MM.1S (cell line): ENCODE data around the gene THAP7.

Source experiments
- DNase-seq: peaks from one replicate; pipeline ENCODE4 v3.0.0-alpha.2; 2015
- H2AFZ ChIP-seq: fragments of 300-600 bp; sonication (generic); 2 replicates; pipeline ENCODE4 v1.6.0; 2016; ENCODE audit warnings: antibody characterized with exemption, low read length
- H3F3A ChIP-seq: fragments of 300-600 bp; sonication (generic); 2 replicates; pipeline ENCODE4 v1.6.1; 2016; ENCODE audit warnings: mild to moderate bottlenecking, antibody characterized with exemption, low read length, moderate library complexity, mixed read lengths; ENCODE audit not compliant: insufficient read depth
- H3K27ac ChIP-seq: fragments of 300-600 bp; sonication (generic); 2 replicates; pipeline ENCODE4 v1.5.1; 2016; ENCODE audit warnings: mild to moderate bottlenecking, low read length
- H3K27me3 ChIP-seq: fragments of 300-600 bp; sonication (generic); replicated peaks from 2 replicates; pipeline ENCODE4 v1.6.0; 2016; ENCODE audit warnings: low read length; ENCODE audit not compliant: insufficient read depth
- H3K36me3 ChIP-seq: fragments of 300-600 bp; sonication (generic); replicated peaks from 2 replicates; pipeline ENCODE4 v1.6.1; 2016; ENCODE audit warnings: mild to moderate bottlenecking, low read length, mixed read lengths; ENCODE audit not compliant: insufficient read depth
- H3K4me1 ChIP-seq: fragments of 300-600 bp; sonication (generic); 2 replicates; pipeline ENCODE4 v1.6.1; 2016; ENCODE audit warnings: low read length, mixed read lengths
- H3K4me2 ChIP-seq: fragments of 300-600 bp; sonication (generic); 2 replicates; pipeline ENCODE4 v1.6.0; 2016; ENCODE audit warnings: low read depth, low read length
- H3K4me3 ChIP-seq: fragments of 300-600 bp; sonication (generic); 2 replicates; pipeline ENCODE4 v1.5.1; 2016; ENCODE audit warnings: low read length, mixed read lengths
- H3K79me2 ChIP-seq: fragments of 300-600 bp; sonication (generic); 2 replicates; pipeline ENCODE4 v1.6.1; 2016; ENCODE audit warnings: mixed run types, low read length, mixed read lengths
- H3K9ac ChIP-seq: fragments of 300-600 bp; sonication (generic); 2 replicates; pipeline ENCODE4 v1.6.1; 2016; ENCODE audit warnings: low read length, mixed read lengths
- H3K9me2 ChIP-seq: fragments of 300-600 bp; sonication (generic); replicated peaks from 2 replicates; pipeline ENCODE4 v1.6.1; 2016; ENCODE audit warnings: mild to moderate bottlenecking, low read length, mixed read lengths; ENCODE audit not compliant: insufficient read depth
- H3K9me3 ChIP-seq: fragments of 300-600 bp; sonication (generic); replicated peaks from 2 replicates; pipeline ENCODE4 v1.6.1; 2016; ENCODE audit warnings: mild to moderate bottlenecking, low read length, mixed read lengths; ENCODE audit not compliant: insufficient read depth
- H4K20me1 ChIP-seq: fragments of 300-600 bp; sonication (generic); 2 replicates; pipeline ENCODE4 v1.6.1; 2016; ENCODE audit warnings: mild to moderate bottlenecking, low read length, moderate library complexity, mixed read lengths; ENCODE audit not compliant: insufficient read depth
- CTCF ChIP-seq: fragments of 300-600 bp; sonication (generic); IDR thresholded peaks from 2 replicates; pipeline ENCODE4 v1.5.1; 2016; ENCODE audit warnings: antibody characterized with exemption, low read length, mixed read lengths
- EZH2 ChIP-seq: fragments of 300-600 bp; sonication (generic); optimal IDR thresholded peaks from 2 replicates; pipeline ENCODE3; 2017; ENCODE audit warnings: low read depth, mild to moderate bottlenecking, antibody characterized with exemption, low read length, mixed read lengths
- EZH2phosphoT487 ChIP-seq: fragments of 300-600 bp; sonication (generic); IDR thresholded peaks from 2 replicates; pipeline ENCODE4 v1.6.1; 2018; ENCODE audit warnings: antibody characterized with exemption, low read length

The THAP7 gene

DNA sequence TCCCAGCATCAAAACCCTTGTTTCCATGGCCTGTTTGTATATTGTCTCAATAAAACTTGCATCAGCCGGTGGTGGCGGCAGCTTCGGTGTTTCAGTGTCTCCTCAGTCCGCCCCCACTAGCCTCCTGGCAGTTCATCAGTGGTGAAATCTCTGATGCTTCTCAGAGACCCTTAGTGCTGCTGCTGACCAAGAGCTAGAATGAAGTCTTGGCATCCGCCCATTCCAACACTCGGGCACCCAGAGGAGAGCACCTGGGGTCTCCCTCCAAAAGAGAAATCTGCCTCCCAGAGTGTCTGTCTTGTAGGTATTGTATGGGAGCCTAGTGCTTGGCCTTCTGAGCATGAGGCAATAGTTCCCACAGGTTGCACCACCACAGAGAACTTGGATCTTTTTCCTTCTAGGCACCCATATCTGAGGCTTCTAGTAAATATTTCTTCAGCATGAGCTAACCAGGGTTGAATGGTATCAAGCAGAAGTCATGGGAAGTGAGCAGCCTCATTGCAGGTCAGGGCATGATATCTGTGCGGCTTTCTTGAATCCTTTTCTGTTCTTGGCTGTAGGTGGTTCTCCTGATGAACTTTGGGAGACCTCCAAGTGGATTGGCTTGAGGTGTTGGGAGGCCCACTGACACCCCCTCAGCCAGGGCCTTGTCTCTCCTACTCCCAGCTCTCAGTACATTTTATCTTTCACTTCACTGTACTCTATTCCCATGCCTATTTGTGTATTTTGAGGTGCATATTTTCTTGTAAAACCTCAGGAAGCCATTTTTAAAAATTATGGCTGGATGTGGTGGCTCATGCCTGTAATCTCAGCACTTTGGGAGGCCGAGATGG, 48.0 kb downstream of the THAP7 start:
- peaks cover 47% of the 10 kb centered on the region for H3K79me2 ChIP-seq
- no peak for DNase-seq
- H3K9me2 ChIP-seq = no peaks in the 10 kb centered on the region
- no peaks in the 10 kb centered on the region; the same call in 1 of the 2 replicates for H3F3A ChIP-seq
- H3K4me2 ChIP-seq = no peak overlapping the region
- no peak overlapping the region for H3K27ac ChIP-seq
- H3K27me3 ChIP-seq = no peaks in the 10 kb centered on the region
- peaks cover 9% of the 10 kb centered on the region for H3K36me3 ChIP-seq
- TF ChIP-seq EZH2phosphoT487 (no peak), CTCF (no peak), EZH2 (no peak)
- no peaks in the 10 kb centered on the region for H3K9me3 ChIP-seq
- no peaks in the 10 kb centered on the region for H3K4me1 ChIP-seq
- H3K4me3 ChIP-seq = no peak overlapping the region
- peaks cover 16% of the 10 kb centered on the region for H4K20me1 ChIP-seq
- no peak overlapping the region for H3K9ac ChIP-seq
- H2AFZ ChIP-seq = no peak overlapping the region

GRCh38 chr22:20953342-20953608, 48.6 kb downstream of the THAP7 start:
- Histone ChIP-seq H3K9me2 (no peaks in the 10 kb centered on the region), H3K9ac (no peak overlapping the region), H3K4me3 (no peak overlapping the region), H2AFZ (no peak overlapping the region), H4K20me1 (peaks cover 22% of the 10 kb centered on the region), H3K36me3 (peaks cover 9% of the 10 kb centered on the region), H3K27me3 (no peaks in the 10 kb centered on the region), H3K4me1 (no peaks in the 10 kb centered on the region), H3K4me2 (no peak overlapping the region), H3K79me2 (peaks cover 53% of the 10 kb centered on the region), H3K27ac (no peak overlapping the region), H3F3A (no peaks in the 10 kb centered on the region; the same call in 1 of the 2 replicates), H3K9me3 (no peaks in the 10 kb centered on the region)
- DNase-seq = no peak
- TF ChIP-seq EZH2phosphoT487 (no peak), EZH2 (no peak), CTCF (no peak)

DNA sequence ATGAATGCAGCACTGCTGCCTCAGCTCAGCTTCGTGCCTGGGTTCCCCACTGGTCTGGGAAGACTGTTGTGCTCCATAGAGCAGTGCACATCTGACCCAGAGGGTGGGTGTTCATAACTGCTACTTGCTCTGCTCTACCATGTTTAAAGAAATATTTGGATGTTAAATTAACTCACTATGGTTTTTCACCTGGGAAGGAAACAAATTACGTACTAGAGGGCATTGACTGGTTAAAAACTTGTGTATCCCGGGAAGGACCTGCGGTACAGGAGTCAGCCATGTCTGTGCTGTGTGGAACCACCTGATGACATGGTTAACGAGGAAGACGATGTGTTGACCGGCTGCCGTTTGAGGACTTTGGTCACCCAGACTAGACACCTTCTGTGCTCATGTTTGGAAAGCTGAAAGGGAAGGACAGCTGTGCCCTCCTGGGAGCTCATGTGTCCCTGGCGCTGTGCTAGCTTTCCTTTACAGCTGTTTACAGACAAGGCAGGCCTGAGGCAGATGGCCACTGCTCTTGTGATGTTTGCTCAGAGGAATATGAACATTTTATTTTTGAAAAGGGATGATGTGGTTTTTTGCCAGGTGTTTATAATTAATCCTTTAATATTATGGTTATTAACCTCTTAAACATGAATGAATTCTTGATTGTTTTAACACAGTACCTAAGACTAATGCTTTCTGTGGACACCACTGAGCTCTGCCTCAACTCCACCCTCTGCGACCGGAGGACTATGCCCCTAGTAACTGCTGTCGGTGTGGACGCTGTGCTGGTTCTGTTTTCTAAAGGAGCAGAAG, 49.2 kb downstream of the THAP7 start:
- no peak overlapping the region for H2AFZ ChIP-seq
- H3K9ac ChIP-seq = no peak overlapping the region
- H3K9me2 ChIP-seq = no peaks in the 10 kb centered on the region
- no peaks in the 10 kb centered on the region for H3K4me1 ChIP-seq
- peaks cover 27% of the 10 kb centered on the region for H4K20me1 ChIP-seq
- H3K27me3 ChIP-seq = no peaks in the 10 kb centered on the region
- H3K36me3 ChIP-seq = peaks cover 9% of the 10 kb centered on the region
- no peak overlapping the region for H3K4me2 ChIP-seq
- DNase-seq = no peak
- H3K4me3 ChIP-seq = no peak overlapping the region
- H3K27ac ChIP-seq = no peak overlapping the region
- TF ChIP-seq CTCF = no peak
- TF ChIP-seq EZH2phosphoT487 = no peak
- TF ChIP-seq EZH2 = no peak
- no peaks in the 10 kb centered on the region; the same call in 1 of the 2 replicates for H3F3A ChIP-seq
- H3K9me3 ChIP-seq = no peaks in the 10 kb centered on the region
- H3K79me2 ChIP-seq = peaks cover 58% of the 10 kb centered on the region
